ENCODE data around the gene CASP8AP2. TPM values are rescaled to one million over a fixed set of nuclear protein-coding genes. Genes with fewer than 3 reads are reported as not detected.
A peak's percentile ranks its signal among the peaks of the same experiment; 100 is the strongest.
"Not testable (repeated sequence)": the region's sequence is repeated elsewhere in the genome, so short reads cannot be mapped to it uniquely, and the experiment has no call there.

Gene CASP8AP2
- total RNA-seq = 6.6 and 12.5 TPM in 2 replicates

DNA sequence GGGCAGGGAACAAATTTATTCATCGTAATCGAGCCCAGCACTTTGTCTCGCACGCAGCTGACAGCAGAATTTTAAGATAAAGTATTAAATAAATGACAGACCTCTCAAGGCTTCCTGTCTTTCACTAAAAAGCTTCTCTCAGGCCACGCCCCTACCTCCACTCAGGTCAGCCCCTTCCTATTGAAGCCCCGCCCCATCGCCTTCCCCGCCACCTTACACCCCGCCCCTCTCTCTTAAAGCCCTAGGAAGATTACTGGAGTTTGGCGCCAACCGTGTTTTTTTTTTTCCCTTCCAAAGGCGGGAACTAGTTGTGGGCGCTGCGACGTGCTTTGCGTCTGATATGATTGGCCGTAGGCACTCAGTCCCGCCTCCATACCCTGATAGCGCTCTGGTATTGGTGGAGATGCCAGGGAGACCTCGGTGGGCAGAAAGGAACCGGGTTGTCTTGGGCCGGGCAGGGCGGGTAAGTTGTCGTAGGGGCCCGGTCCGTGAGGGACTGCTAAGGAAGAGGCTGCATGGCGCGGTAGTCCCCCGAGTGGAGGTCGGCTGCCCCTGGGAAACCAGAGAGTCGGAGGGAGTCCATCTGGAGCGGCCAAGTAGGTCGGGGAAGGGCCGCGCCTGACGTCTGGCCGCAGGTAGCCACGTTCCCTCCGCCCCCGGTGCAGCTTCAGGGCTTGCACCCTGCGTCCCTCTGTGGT lies at the start of gene CASP8AP2:
Gene CASP8AP2 (plus strand): TSS at position 409 of the 698 bp plus-strand sequence.
- peak; percentile 98 for DNase-seq (ENCODE audit: extremely low read depth, low read depth, low spot score)

DNA sequence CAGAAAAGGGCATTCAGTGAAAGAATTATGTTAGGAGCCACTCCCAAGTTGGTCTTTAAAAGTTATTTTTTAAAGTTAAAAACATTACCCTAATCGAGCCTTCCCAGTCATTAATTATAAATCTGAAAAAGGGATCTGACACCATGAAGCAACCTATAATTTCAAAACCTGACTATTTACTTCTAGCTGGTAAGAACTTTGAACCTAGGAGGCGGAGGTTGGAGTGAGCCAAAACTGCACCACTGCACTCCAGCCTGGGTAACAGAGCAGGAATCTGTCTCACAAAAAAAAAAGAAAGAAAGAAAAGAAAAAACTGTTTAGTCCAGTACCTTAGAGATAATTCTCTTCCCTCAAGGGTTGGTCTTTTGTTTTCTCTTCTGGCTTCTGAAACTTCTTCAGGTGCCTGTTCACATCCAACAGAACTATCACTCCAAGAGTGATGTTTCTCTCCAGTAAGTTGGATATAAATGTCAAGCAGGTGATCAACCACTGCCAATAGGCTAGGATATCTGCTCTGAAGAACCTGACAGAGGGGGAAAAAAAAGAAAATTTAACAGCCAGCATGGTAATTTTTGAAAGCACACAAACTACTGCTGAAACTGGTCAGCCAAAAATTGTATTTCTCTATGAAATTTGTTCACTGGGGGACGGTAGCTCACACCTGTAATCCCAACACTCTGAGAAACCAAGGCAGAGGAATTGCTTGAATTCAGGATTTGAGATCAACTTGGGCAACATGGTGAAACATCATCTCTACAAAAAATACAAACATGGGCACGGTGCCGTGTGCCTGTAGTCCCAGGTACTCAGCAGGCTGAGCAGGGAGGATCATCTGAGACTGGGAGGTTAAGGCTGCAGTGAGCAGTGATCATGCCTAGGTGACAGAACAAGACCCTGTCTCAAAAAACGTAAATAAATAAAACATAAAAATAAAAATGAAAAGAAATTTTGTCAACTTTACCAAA lies 48.3 kb upstream of the CASP8AP2 start:
- no peak for DNase-seq (ENCODE audit: extremely low read depth, low read depth, low spot score)

DNA sequence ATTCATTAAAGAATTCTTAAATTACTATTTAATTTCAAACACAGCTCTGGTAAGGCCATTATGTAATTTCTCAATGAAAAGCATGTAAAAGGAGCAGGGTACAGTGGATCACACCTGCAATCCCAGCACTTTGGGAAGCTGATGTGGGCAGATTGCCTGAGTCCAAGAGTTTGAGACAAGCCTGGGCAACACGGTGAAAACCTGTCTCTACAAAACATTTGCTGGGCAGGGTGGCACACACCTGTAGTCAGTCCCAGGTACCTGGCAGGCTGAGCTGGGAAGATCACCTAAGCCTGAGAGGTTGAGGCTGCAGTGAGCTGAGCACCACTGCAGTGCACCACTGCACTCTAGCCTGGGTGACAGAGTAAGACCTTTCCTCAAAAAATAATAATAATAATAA lies 47.5 kb upstream of the CASP8AP2 start:
- DNase-seq (ENCODE audit: extremely low read depth, low read depth, low spot score) = no peak

DNA sequence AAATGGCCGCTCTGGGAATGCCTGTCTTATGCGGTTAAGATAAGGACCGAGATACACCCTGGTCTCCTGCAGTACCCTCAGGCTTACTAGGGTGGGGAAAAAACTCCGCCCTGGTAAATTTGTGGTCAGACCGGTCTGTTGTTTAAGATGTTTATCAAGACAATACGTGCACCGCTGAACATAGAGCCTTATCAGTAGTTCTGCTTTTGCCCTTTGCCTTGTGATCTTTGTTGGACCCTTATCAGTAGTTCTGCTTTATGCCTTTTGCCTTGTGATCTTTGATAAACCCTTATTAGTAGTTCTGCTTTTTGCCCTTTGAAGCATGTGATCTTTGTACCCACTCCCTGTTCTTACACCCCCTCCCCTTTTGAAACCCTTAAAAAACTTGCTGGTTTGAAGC lies 46.4 kb upstream of the CASP8AP2 start:
- not testable (repeated sequence) for DNase-seq (ENCODE audit: extremely low read depth, low read depth, low spot score)

DNA sequence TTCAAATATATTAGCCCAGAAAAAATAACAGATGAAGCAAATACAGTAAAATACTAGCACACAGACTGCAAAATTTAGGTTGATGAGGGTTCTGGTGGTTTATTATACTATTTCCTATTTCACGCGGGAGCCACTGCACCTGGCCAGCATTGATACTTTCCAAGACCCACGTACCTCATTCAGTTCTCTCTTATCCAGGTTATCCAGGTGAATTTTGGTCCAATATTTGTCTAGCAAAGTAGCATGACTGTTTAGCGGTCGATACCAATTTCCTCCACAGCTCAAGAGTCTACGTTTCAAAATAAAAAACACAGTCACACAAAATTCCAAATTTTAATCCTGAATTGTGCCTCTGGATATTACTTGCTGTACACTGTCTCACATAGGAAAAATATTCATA lies 44.8 kb upstream of the CASP8AP2 start:
- no peak for DNase-seq (ENCODE audit: extremely low read depth, low read depth, low spot score)

DNA sequence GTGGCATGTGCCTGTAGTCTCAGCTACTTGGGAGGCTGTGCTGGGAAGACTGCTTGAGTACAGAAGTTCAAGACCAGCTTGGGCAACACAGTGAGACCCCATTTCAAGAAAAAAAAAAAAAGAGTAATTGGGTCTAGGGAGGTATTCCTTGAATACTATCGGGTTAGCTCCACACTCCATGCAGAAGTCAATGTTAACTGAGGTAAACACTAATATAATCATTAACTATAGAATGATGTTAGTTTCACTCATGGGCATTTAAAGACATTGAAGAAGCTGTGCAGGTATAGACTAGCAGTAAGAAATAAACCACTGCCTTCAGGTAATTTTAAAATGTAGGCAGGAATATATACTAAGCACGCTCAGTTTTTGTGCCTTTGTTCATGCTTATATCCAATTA lies 42.7 kb upstream of the CASP8AP2 start:
- no peak for DNase-seq (ENCODE audit: extremely low read depth, low read depth, low spot score)

DNA sequence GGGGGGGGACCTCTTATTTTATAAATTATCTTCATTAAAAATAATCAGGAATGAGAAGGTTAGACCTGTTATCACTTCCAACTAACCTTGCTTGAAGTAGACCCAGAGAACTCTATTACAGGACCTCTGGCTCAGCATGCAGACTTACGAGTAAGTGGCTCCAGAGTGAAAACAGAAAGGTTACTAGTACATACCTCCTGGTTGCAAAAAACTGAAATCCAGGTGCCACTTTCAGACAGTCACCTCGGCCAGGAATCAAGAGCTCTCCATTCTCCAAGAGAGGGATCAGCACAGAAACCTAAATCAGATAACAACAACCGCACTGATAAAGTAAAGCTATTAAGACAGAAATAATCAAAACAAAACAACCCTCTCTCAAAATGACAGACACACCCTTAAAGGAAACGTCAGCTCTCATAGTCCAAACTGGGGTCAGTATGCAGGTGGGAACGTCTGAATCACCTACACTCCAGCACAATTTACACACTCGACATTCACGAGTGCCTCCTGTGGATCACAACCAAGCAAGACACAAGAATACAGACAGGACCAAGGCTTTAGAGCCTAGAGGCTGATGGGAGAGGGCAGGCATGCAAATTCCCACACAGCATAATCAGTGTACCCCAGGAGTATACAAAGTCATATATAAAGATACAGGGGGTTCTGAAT lies 41.9 kb upstream of the CASP8AP2 start:
- no peak for DNase-seq (ENCODE audit: extremely low read depth, low read depth, low spot score)

DNA sequence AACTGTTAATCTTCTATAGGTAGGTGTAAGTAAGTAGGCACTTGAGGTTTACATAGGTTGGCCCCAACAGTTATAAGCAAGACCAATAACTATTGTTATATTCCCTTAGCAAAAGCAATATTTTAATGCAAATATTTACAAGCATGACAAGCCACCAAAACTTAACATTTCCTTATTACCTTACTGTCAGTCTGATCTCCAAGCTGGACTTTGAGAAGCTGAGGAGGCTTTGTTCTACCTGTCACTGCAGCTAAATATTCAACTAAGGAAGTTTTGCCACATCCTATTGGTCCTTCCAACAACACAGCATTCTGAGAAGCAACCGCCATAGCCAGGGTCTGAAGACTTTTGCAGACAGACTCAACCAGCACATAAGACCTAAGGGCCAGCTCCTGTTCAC lies 39.7 kb upstream of the CASP8AP2 start:
- DNase-seq (ENCODE audit: extremely low read depth, low read depth, low spot score) = no peak

DNA sequence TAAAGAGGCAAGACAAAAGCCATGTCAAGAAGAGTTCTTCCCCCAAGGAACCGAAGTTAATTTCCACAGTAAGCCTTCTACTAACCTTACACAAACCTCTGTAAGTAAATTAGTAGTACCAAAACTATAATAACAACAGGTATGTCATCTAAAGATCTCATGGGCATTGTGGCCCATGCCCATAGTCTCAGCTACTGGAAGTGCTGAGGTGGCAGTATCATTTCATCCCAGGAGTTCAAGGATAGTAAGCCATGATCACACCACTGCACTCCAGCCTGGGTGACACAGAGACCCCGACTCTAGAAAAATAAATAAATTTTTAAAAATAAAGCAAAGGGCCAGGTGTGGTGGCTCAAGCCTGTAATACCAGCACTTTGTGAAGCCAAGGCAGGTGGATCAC lies 39.3 kb upstream of the CASP8AP2 start:
- DNase-seq (ENCODE audit: extremely low read depth, low read depth, low spot score) = no peak

DNA sequence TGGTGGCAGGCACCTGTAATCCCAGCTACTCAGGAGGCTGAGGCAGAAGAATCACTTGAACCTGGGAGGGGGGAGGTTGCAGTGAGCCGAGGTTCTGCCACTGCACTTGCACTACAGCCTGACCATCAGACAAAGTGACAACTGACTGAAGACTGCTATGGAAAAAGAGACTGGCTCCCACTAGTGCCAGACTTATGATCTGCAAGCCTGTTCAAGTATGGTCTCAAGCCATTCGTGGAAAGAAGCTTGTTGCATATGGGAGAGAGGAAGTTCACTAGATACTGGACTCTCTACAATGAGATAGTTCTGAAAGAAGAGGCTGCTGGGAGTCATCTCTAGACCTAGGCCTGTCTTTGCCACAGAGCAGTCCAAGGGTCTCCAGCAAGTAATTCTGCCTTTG lies 36.8 kb upstream of the CASP8AP2 start:
- no peak for DNase-seq (ENCODE audit: extremely low read depth, low read depth, low spot score)

DNA sequence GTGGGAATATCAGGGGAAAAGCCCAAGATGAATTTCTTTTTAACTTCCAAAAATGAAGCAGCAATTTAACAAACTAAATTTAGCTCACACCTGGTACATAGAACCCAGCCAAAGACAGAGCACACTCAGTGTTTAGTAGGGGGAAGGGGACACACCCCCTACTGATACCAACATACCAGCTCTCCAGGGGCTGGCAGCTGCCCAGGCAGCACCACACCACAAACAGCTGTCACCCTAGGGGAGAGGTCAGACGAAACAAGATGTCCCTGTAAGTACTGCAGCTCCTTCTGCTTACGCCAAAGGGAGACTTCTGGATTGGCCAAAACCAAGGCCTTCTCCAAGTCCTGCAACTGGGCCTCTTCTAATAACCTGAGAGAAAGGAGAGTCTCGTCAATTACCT lies 36.1 kb upstream of the CASP8AP2 start:
- DNase-seq (ENCODE audit: extremely low read depth, low read depth, low spot score) = no peak

DNA sequence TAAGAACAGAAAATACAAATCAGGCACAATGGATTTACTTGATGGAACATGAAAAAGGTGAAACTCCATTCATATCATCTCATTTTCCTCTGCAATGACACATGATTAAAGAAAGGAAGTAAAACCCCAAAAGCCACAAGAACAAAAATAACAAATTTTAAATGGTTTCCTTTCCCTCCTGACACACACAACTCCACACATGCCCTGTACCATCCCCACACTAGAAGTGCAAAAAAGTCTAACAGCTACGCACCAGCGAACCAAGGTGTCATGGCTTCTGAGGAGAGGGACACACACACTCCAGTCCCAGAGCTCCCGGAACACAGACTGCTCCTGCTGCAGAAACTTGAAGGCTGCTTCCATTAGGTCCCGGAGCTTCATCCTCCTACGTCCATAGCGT lies 35.4 kb upstream of the CASP8AP2 start:
- no peak for DNase-seq (ENCODE audit: extremely low read depth, low read depth, low spot score)

DNA sequence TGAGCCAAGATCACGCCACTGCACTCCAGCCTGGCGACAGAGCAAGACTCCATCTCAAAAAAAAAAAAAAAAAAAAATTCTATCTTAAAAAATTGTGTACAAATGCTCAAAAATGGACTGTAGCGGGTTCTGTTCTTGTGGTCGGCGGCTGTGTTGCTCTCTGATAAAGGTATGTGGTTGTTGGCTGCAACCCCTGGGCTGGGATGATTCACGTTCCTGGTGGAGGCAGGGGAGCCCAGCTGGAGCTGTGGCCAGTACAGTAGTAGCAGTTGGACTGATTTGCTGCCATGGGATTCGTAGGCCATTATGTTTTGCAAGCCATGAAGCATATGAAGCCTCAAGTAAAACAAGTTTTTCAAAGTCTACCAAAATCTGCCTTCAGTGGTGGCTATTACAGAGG lies 32.4 kb upstream of the CASP8AP2 start:
- no peak for DNase-seq (ENCODE audit: extremely low read depth, low read depth, low spot score)

DNA sequence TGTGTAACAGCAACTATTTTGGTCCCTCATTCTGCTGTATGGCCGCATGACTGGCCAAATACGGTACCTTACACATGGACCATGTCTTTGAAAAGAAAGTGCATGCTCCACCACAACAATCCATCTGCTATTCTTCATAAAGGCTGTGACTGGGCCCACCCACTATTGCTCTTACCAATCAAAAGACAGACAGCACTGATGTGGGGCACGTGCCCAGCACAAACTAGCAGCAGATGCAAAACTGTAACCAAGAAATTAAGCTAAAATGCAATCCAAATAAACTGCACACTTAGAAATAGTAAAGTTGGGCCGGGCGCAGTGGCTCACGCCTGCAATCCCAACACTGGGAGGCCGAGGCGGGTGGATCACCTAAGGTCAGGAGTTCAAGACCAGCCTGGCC lies 30.6 kb upstream of the CASP8AP2 start:
- DNase-seq (ENCODE audit: extremely low read depth, low read depth, low spot score) = no peak

DNA sequence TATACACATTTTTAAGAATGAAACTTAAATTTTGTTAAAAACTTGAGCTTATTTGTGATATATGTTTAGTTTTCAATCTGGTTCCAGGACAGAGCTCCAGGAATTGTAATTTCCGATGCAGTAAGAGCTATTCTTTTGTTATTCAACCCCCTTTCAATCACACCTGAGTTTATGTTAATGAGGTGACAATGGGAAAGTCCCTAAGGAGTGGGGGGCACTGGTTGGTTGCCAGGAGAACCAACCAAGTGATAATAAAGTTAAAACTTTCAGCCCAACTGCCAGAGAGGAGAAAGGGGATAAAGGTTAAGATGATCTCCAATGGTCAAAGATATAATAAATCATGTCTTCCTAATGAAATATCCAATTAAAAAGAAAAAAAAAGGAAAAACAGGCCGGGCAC lies 29.9 kb upstream of the CASP8AP2 start:
- DNase-seq (ENCODE audit: extremely low read depth, low read depth, low spot score) = no peak

DNA sequence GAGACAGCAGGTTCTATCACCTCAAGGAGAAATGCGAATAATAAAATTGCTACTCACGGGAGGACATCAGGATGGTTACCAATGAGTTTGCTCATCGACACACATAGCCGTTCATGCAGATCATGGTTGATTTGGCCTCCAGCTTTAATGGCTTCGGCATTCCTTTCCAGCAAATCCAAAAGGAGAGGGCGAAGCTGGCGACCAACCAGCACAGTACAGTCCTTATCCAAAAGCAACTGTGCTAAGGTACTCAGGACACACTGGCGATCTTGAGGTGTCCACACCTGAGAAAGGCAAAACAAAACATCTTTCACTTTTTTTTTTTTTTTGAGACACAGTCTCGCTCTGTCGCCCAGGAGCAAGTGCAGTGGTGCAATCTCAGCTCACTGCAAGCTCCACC lies 26.4 kb upstream of the CASP8AP2 start:
- DNase-seq (ENCODE audit: extremely low read depth, low read depth, low spot score) = no peak

DNA sequence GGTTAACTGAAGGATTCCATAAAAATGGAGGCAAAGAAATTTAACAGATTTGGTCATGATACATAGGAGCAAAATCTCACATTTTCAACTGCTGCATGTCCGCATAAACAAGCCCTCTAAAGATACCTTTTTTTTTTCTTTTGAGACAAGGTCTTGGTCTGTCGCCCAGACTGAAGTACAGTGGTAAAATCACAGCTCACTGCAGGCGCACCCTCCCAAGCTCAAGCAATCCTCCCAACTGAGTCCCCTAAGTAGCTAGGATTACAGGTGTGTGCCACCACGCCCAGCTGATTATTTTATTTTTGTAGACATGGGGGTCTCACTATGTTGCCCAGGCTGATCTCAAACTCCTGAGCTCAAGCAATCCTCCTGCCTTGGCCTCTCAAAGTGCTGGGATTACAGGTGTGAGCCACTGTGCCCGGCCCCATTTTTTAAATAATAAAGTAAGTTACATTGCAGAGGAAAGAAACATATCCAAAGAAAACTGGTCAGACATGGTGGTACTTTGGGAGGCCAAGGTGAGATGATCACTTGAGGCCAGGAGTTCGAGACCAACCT lies 23.8 kb upstream of the CASP8AP2 start:
- no peak for DNase-seq (ENCODE audit: extremely low read depth, low read depth, low spot score)

DNA sequence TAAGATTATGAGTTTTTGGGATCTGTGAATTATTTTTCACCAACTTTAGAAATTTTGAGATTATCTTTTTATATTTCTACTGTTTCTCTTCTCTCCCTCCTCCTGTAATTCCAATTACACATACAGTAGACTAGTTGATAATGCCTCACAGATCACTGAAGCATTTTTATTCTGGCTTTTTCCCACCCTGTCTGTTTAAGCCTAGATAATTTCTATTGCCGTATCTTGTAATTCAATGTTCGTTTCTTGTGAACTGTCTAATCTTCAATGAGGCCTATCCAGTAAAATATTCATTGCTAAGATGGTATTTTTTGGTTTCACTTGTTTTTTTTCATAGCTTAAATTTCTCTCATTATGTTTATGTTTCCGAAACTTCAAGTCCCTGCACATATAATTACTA lies 22.1 kb upstream of the CASP8AP2 start:
- no peak for DNase-seq (ENCODE audit: extremely low read depth, low read depth, low spot score)

DNA sequence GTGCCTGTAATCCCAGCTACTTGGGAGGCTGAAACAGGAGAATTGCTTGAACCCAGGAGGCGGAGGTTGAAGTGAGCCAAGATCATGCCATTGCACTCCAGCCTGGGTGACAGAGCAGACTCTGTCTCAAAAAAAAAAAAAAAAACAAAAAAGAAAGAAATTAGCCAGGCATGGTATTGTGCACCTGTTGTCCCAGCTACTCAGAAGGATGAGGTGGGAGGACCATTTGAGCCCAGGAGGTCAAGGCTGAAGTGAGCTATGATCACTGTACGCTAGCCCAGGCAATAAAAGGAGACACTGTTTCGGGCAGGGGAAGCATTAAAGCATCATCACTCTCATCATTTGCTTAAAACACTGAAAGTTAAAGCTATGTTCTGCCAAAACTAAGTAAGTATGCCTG lies 16.3 kb upstream of the CASP8AP2 start:
- DNase-seq (ENCODE audit: extremely low read depth, low read depth, low spot score) = not testable (repeated sequence)

DNA sequence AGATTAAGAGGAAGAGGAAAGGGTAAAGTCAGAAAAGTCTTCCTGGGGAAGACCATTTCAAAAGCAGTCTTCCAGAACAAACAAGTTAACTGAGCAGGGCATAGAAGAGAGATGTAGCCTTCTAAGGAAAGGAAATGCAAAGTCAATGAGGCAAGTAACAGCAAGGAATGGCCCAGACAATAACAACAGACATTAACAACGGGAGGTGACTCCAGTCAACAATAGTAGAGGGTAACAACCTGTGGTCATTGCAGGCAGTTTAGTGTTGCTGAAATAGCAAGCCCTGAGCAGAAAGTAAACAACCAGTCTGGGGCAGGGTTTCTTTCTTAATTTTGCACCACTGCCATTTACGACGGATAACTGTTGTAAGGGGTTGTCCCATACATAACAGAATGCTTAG lies 12.2 kb upstream of the CASP8AP2 start:
- no peak for DNase-seq (ENCODE audit: extremely low read depth, low read depth, low spot score)

DNA sequence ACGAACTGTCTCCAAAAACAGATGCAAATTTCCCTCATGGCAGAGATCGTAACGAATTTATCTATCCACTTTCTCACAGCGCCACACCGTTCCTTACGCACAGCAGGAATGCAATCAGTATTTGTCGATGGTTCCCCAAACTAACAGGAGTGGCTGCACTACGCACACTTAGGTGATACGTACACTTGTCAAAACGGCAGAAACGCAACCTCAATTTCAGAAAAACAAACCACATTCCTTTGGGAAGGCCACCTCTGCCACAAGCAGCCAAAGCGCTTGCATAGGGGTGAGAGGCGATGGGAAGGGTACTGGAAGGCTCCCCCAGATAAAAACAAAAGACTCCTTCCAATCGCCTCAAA lies 10.7 kb upstream of the CASP8AP2 start:
- DNase-seq (ENCODE audit: extremely low read depth, low read depth, low spot score) = no peak

Data from glomerular endothelial cell (primary cell).